GM12878 (cell line): ENCODE results near the gene WDR11. TPM values are rescaled to one million over a fixed set of nuclear protein-coding genes. Genes with fewer than 3 reads are reported as not detected.

ENCODE experiments used
- ATAC-seq: fragments of 200-7000 bp; cut with Tn5 transposase; 3 replicates; pipeline ENCODE4 v1.9.1; 2020; ENCODE audit warnings: mild to moderate bottlenecking, moderate library complexity
- BruUV-seq: library from RNA; stranded (reverse); fragments of 400-500 nt; replicated peaks from 2 replicates; lab custom pipeline; 2021; lab: Mats Ljungman, UMichigan
- CTCF ChIA-PET: fragments of 300-600 bp; sonication (Branson Sonifier 250); formaldehyde crosslinking; extraction: SDS; loops from one replicate; lab custom pipeline; 2021; ENCODE audit warnings: inconsistent platforms; lab: Yijun Ruan, JAX
- POLR2A ChIA-PET: fragments of 350-600 bp; formaldehyde crosslinking; extraction: SDS; loops from one replicate; lab custom pipeline; 2021; ENCODE audit warnings: inconsistent platforms; lab: Charles Lee
- RAD21 ChIA-PET: fragments of 300-600 bp; sonication (Branson Sonifier 250); formaldehyde crosslinking; loops from one replicate; lab custom pipeline; 2023; ENCODE audit warnings: antibody characterized with exemption; ENCODE audit not compliant: unreplicated experiment; lab: Charles Lee
- SMC1A ChIA-PET: fragments of 300-600 bp; sonication (Branson Sonifier 250); formaldehyde crosslinking; loops from one replicate; lab custom pipeline; 2023; ENCODE audit not compliant: unreplicated experiment, uncharacterized antibody; lab: Charles Lee
- DNase-seq: peaks from one replicate; pipeline ENCODE4 v3.0.0-alpha.2; 2011; ENCODE audit warnings: low read depth, low spot score
- FAIRE-seq: peaks from 3 replicates; lab custom pipeline; 2011; peaks lifted over from hg19 to GRCh38; lab: Jason Lieb, UNC
- H2AFZ ChIP-seq: 2 replicates; pipeline ENCODE4 v1.6.0; 2011; ENCODE audit warnings: low read depth, low read length, control low read depth; ENCODE audit not compliant: control insufficient read depth
- H3K27ac ChIP-seq: 2 replicates; pipeline ENCODE4 v1.5.1; 2011; ENCODE audit warnings: control low read depth; ENCODE audit not compliant: control insufficient read depth, insufficient read depth
- H3K27me3 ChIP-seq, 2 experiments: replicated peaks in 1 of 2; 2 replicates each; pipeline versions ENCODE4 v1.6.0 to v1.6.1; 2011; ENCODE audit warnings: low read length in 1 of 2; ENCODE audit not compliant: control insufficient read depth in 2 of 2, insufficient read depth in 2 of 2
- H3K36me3 ChIP-seq, 2 experiments: 2 replicates each; pipeline ENCODE4 v1.5.1; 2011; ENCODE audit warnings: low read length in 1 of 2; ENCODE audit not compliant: control insufficient read depth in 2 of 2, insufficient read depth in 2 of 2
- H3K4me1 ChIP-seq: 2 replicates; pipeline ENCODE4 v1.6.1; 2011; ENCODE audit warnings: mild to moderate bottlenecking, low read length, moderate library complexity, mixed read lengths; ENCODE audit not compliant: control insufficient read depth, insufficient read depth
- H3K4me2 ChIP-seq: 2 replicates; pipeline ENCODE4 v1.6.0; 2011; ENCODE audit warnings: control low read depth; ENCODE audit not compliant: control insufficient read depth, insufficient read depth
- H3K4me3 ChIP-seq: fragments of 200-600 bp; sonication (generic); 2 replicates; pipeline ENCODE4 v1.5.1; 2016
- H3K79me2 ChIP-seq: 2 replicates; pipeline ENCODE4 v1.6.0; 2011; ENCODE audit warnings: low read length; ENCODE audit not compliant: control insufficient read depth, insufficient read depth
- H3K9ac ChIP-seq: 2 replicates; pipeline ENCODE4 v1.8.0; 2011; ENCODE audit warnings: low read length, control low read depth, mixed read lengths; ENCODE audit not compliant: control insufficient read depth, insufficient read depth
- H3K9me3 ChIP-seq: replicated peaks from 3 replicates; pipeline ENCODE4 v1.5.1; 2011; ENCODE audit warnings: mild to moderate bottlenecking, low read length; ENCODE audit not compliant: control insufficient read depth, insufficient read depth
- H4K20me1 ChIP-seq: 2 replicates; pipeline ENCODE4 v1.6.0; 2011; ENCODE audit not compliant: control insufficient read depth, insufficient read depth
- ATF7 ChIP-seq: fragments of 450-650 bp; IDR thresholded peaks from 2 replicates; pipeline ENCODE4 v1.6.1; 2016; ENCODE audit warnings: low read depth, mild to moderate bottlenecking
- CHD1 ChIP-seq: IDR thresholded peaks from 2 replicates; pipeline ENCODE4 v1.6.1; 2012; ENCODE audit warnings: low read depth, low read length, improper control_type of control experiment
- E4F1 ChIP-seq: fragments of 450-650 bp; IDR thresholded peaks from 2 replicates; pipeline ENCODE4 v1.6.1; 2018; ENCODE audit warnings: borderline replicate concordance, mild to moderate bottlenecking; ENCODE audit not compliant: partially characterized antibody
- GATAD2B ChIP-seq: fragments of 450-650 bp; conservative IDR thresholded peaks from 2 replicates; pipeline ENCODE4 v1.6.1; 2017; ENCODE audit warnings: low read depth, mild to moderate bottlenecking, moderate library complexity
- HDGF ChIP-seq: fragments of 450-650 bp; IDR thresholded peaks from 2 replicates; pipeline ENCODE4 v1.6.1; 2016; ENCODE audit warnings: antibody characterized with exemption
- MXI1 ChIP-seq: fragments of 150-350 bp; IDR thresholded peaks from 2 replicates; pipeline ENCODE4 v1.6.1; 2011; ENCODE audit warnings: low read depth, mild to moderate bottlenecking, inconsistent platforms, low read length, improper control_type of control experiment
- NR2C2 ChIP-seq: IDR thresholded peaks from 2 replicates; pipeline ENCODE4 v1.6.1; 2011; ENCODE audit warnings: borderline replicate concordance, low read depth; ENCODE audit not compliant: control insufficient read depth, insufficient read length
- RFX5 ChIP-seq: IDR thresholded peaks from 2 replicates; pipeline ENCODE4 v1.6.1; 2011; ENCODE audit warnings: low read depth, low read length, improper control_type of control experiment
- SIN3A ChIP-seq: IDR thresholded peaks from 2 replicates; pipeline ENCODE4 v1.6.1; 2012; ENCODE audit warnings: low read depth, low read length, improper control_type of control experiment
- SREBF1 ChIP-seq: IDR thresholded peaks from 2 replicates; pipeline ENCODE4 v1.6.1; 2012; ENCODE audit warnings: mild to moderate bottlenecking, low read length
- TCF12 ChIP-seq: IDR thresholded peaks from 2 replicates; pipeline ENCODE4 v1.6.1; 2011; ENCODE audit warnings: low read depth, mild to moderate bottlenecking, low read length
- ZBTB11 ChIP-seq: fragments of 450-650 bp; formaldehyde crosslinking; IDR thresholded peaks from 2 replicates; pipeline ENCODE4 v1.5.0; 2022; ENCODE audit warnings: mild to moderate bottlenecking, missing genetic modification characterization
- ZBTB4 ChIP-seq: fragments of 450-650 bp; formaldehyde crosslinking; IDR thresholded peaks from 2 replicates; pipeline ENCODE4 v1.4.0; 2022; ENCODE audit warnings: mild to moderate bottlenecking, moderate library complexity
- ZNF24 ChIP-seq: fragments of 450-650 bp; IDR thresholded peaks from 2 replicates; pipeline ENCODE4 v1.6.1; 2017; ENCODE audit warnings: antibody characterized with exemption, mild to moderate bottlenecking
- ZSCAN29 ChIP-seq: fragments of 450-650 bp; IDR thresholded peaks from 2 replicates; pipeline ENCODE4 v1.6.1; 2017; ENCODE audit warnings: mild to moderate bottlenecking, moderate library complexity
- WGBS: methylation state at CpG from one replicate; pipeline ENCODE4 v1.1.6; 2016; ENCODE audit warnings: low lambda C conversion rate; ENCODE audit not compliant: insufficient replicate concordance, insufficient coverage; ENCODE audit errors: missing lambda C conversion rate; 5-methylcytosine and 5-hydroxymethylcytosine counted together
- in situ Hi-C: fragments of 300-500 bp; cut with MboI; formaldehyde crosslinking; loops from 9 replicates; pipeline ENCODE4 v1.14.3; 2018; ENCODE audit warnings: mixed read lengths
- intact Hi-C: fragments of 100-400 bp; cut with micrococcal nuclease; formaldehyde crosslinking; loops from one replicate; pipeline ENCODE4 v1.14.2; 2022; ENCODE audit not compliant: unreplicated experiment
- polyA plus RNA-seq, 11 experiments: library from polyadenylated mRNA; depleted of rRNA in 4 of 11; unstranded in 6 of 11; stranded (reverse) in 5 of 11; fragments of >200 nt; fragmentation: Nextera tagmentation in 4 of 11; fragmentation: Illumina TruSeq in 1 of 11; extraction: Ambion mirVana in 4 of 11; extraction: Trizol in 1 of 11; gene quantifications; 1 replicate in 1 of 11; 2 replicates in 10 of 11; pipeline versions ENCODE4 v1.2.1 to v1.2.3, GENCODE V29; 2011 to 2016; ENCODE audit warnings: inconsistent platforms in 2 of 11, missing spikeins in 2 of 11, low read depth in 1 of 11
- total RNA-seq, 4 experiments: library from RNA; depleted of rRNA in 3 of 4; stranded (reverse); fragments of >200 nt in 3 of 4; fragmentation: Illumina TruSeq in 1 of 4; extraction: Trizol in 1 of 4; gene quantifications; 2 replicates each; pipeline versions ENCODE4 v1.2.1 to v1.2.3, GENCODE V29; 2013 to 2021

Gene WDR11
- total and polyA plus RNA-seq, 10 of the 15 experiments (the other 5 are each of a cell fraction or from before 2014, with no cell fraction given): 21.3 to 132 (median 42.6) TPM

GRCh38 chr10:120926611-120927010, 75.4 kb downstream of the WDR11 start:
- in situ Hi-C loops: no loop called here
- FAIRE-seq (no peak), DNase-seq (no peak)
- Histone ChIP-seq H4K20me1 (no peaks in the 10 kb centered on the region), H3K4me1 (0 out of 2 replicates have a peak, but pooled peaks cover 9% of the 10 kb centered on the region), H3K27ac (no peak overlapping the region), H3K9me3 (no peaks in the 10 kb centered on the region), H3K27me3 (no peaks in the 10 kb centered on the region), H3K36me3 (no peaks in the 10 kb centered on the region)
- BruUV-seq: no TSS peak
- TF ChIP-seq ZBTB4 (CRISPR knock-in tag): no peak
- TF ChIP-seq E4F1: no peak
- TF ChIP-seq GATAD2B: no peak
- no peak for TF ChIP-seq CHD1
- no peak for TF ChIP-seq RFX5
- no peak for TF ChIP-seq SIN3A
- no peak for TF ChIP-seq ZSCAN29
- no peak for TF ChIP-seq ZBTB11 (CRISPR knock-in tag)
- no peak for TF ChIP-seq ZNF24
- no peak for TF ChIP-seq TCF12
- no peak for TF ChIP-seq SREBF1
- no peak for TF ChIP-seq HDGF
- no peak for TF ChIP-seq ATF7
- no peak for TF ChIP-seq NR2C2
- no peak for TF ChIP-seq MXI1
- TF ChIP-seq, all 136 proteins: peak for 0
- SMC1A ChIA-PET: interaction anchor here (1.1 kb wide), 1 partner anchor 75 kb away, joined by 3 read pairs; the partner anchor contains the start of gene WDR11
- H3K9ac ChIP-seq: no peak overlapping the region
- H3K4me2 ChIP-seq: no peak overlapping the region
- no peaks in the 10 kb centered on the region for H3K79me2 ChIP-seq
- no peak overlapping the region for H2AFZ ChIP-seq
- POLR2A ChIA-PET: no interaction called here
- RAD21 ChIA-PET: no interaction called here
- H3K4me3 ChIP-seq: no peak overlapping the region
- CTCF ChIA-PET: no interaction called here
- 59% methylated on average over 6 of the region's 6 CpGs for WGBS
- no peak for ATAC-seq
- intact Hi-C loops: no loop called here
